Ramos (cell line): ENCODE measurements around the gene GYPC.
"Not testable (repeated sequence)": the region's sequence is repeated elsewhere in the genome, so short reads cannot be mapped to it uniquely, and the experiment has no call there.

Experiments
- in situ Hi-C: fragments of 300-500 bp; cut with MboI; formaldehyde crosslinking; loops from one replicate; pipeline ENCODE4 v1.14.3; 2022; ENCODE audit warnings: low sequenced_read_pairs; ENCODE audit not compliant: unreplicated experiment

GYPC gene

DNA sequence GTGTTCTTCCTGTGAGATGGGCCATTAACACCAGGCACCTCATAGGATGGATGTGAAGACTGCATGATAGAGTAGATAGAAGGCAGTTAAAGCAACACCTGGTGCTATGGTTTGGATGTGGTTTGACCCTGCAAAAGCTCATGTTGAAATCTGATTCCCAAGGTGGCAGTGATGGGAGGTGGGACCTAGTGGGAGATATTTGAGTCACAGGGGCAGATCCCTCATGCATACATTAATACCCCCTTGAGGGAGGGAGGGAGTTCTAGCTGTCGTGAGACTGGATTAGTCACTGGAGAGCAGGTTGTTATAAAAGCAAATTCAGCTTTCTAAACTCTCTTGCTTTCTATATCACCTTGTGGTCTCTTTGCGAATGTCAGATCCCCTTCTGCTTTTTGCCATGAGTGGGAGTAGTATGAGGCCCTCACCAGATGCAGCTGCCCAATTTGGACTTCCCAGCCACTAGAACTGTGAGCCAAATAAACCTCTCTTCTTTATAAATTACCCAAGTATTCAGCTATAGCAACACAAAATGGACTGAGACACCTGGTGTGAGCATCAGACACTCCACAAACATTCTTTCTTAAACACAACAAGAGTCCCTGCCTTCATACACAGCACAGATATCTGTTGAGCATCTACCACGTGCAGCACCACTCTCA lies 37.1 kb downstream of the GYPC start:
- in situ Hi-C loops = not testable (repeated sequence)

DNA sequence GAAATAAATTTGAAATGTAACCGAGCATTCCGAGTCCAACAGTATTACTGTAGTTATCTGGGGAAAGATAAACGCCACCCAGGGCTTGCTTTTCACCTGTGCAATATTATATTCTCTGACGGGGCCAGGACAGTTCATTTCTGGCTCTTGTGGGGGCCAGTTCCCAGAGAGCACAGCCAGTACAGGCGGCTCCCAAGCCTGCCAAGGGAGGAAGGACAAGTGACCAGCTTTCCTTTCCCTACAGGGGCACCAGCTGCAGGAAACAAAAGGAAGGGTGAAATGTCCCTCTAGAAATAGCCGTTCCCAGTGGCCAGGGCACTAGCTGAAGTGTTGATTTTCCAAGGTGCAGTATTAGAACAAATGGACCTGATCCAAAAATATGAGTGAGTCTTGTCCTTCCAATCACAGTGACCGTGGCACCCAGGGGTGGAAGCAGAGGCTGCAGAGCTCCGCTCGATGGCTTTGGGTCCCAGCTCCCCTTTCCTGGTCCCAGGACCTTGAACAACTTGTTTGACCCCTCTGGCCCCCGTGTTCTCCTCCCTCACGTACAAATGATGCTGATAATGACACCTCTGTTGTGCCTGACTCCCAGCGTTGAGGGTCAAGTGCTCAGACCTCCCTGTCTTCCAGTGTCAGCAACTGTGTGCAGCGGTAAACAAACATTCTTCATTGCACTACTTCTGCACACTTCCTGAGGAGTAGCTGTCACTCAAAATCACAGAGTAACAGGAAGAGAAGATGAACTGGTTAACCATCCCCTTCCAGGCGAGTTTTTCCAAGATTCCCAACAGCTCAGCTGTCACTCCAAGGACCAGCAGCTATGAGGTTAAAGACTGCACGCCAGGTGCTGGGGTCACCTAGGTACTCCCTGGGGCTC lies 40.9 kb downstream of the GYPC start:
- in situ Hi-C loops = no loop called here

DNA sequence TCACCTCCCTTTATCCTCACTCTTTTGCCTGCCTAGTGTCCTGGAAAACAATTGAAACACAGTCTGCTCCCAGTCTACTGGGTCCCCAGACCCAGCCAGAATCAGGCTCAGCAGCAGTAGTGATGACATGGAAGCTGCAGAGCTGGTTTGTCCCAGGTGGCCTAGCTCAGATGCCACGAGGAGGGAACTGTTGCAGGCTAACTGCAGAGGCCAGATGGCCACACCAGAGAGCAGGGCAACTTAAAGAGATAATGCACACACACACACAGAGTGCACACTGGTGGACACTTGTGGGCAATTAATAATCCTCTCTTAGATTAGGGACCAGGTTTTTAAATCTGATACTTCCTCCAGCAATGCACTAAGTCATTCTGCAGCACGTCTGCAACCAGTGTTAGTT lies 42.4 kb downstream of the GYPC start:
- in situ Hi-C loops = no loop called here

DNA sequence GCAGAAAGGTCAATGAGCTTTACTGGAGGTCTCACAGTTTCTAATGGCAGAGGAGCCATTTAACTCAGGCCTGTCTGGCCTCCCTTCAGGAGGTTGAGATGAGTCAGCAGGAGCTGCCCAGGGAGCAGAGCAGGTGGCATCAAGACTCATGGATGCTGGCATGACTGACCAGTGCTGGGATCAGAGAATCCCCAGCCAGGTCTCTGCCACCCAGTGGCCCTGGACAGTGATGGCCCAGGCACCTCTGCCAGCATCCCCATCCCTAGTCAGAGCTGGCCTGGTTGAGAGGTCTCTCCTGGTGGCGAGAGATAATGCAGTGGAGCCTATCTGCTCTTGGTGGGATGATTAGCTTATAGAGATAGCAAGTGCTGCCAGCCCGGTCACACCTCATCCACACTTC lies 43.1 kb downstream of the GYPC start:
- in situ Hi-C loops = no loop called here

DNA sequence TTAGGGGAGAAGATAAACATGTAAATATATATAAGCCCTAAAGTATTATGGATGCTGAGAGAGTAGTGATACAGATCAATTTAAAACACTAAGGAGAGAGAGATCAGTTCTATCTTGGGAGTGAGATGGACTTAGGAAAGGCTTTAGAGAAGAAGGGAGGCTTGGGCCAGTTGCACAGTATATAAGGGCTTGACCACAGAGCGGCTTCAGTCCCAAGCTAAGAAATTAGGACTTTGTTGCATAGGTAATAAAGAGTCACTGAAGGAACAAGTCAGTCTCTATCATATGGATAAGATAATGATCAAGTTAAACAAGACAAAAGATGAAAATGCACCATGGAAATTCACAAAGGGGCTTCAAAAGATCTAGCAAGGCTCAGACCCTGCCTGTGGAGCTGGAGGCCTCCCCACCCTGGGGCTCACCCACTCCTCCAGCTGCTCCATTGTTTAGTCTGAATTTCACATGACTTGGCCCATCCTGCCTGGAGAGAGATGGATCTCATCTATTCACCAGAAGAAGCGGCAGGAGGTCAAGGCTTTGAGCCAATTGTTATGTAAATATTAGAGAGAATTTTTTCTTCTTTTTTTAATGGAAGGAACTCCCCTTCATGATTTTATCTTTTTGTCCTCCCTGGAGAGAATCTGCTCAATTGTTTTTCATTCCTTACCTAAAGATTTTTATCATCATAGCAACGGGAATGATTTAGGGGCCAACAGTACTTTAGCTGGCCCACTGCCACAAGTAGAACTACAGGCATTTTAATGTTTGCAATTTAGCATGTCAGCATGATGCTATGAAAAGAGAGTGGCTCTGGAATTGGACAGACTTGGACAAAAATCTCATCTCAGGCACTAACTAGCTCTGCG lies 44.0 kb downstream of the GYPC start:
- in situ Hi-C loops = no loop called here

DNA sequence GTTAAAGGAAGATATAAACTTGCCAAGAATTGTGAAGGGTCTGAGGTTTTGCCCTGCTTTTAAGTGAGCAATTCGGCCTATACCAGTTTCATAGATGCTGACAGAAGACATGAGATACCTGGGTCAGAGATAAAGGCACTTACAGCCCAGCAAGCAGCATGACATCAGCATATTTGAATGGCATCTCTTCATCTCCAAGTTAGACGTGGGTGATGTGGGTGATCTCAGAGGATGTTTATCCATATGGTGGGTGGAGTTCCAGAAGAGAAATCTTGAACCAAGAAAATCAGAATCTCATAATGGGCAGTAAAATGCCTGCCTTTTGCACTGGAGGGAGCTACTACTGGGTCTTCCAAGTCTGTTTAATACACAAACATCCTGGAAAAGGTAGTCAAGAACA lies 44.7 kb downstream of the GYPC start:
- in situ Hi-C loops = no loop called here

DNA sequence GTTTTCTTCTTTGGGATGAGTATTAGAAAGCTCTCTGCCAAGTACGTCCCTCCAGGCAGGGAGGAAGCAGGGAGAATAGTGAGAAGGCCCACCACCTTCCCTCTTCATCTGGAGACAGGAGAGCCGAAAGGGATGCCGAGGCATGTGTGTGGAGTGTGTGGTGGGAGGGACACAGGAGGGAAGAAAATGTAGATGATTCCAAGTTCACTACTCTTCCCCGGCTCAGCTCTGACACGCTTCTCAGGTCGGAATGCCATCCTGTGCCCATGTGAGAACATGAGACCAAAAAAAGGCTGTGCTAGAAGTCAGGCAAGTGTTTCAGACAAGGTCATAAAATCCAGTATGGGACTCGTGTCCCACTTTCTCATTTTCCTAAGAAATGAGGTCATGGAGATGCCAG lies 47.4 kb downstream of the GYPC start:
- in situ Hi-C loops = no loop called here

DNA sequence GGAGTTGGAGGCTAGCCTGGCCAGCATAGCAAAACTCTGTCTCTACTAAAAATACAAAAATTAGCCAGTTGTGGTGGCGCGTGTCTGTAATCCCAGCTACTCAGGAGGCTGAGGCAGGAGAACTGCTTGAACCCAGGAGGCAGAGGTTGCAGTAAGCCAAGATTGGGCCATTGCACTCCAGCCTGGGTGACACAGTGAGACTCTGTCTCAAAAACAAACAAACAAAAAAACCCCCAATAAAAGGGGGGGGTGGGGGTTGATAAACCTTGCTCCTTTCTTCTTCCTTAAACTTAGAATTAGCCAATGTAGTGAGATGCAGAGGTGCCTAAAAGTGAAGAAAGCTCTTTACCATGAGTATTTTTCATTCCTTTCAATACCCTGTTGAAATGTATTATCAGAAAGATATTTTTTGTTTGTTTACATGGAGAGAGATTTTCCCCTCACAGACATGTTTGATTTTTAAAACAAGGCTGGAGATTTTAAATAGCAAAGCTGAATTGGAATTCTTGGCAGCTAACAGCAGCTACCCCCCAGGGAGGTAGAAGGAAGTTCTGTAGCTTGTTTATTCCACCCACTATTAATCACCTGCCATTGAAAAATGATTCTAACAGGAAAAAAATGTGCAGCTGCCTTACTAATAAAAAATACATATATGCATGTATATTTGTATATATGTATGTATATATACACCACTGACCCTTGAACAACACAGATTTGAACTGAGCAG lies 48.6 kb downstream of the GYPC start:
- in situ Hi-C loops = no loop called here

DNA sequence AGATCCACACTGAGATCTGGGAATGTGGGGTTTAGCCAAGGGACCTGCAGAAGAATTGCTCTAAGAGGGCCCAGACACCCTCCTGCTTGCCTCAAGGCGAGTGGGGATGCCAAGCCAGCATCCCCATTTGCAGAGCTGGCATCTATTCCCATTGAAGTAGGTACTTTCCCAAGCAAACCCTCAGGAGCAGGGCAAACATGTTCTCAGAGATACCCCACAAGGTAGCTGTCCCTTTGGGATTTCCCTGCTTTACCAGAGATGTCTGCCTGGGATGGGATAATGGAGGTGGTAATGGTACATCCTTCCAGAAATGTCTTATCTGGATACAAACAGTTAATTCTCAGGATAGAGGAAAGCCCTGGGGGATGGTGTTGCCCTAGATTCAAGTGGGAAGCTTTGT lies 51.2 kb downstream of the GYPC start:
- in situ Hi-C loops = no loop called here

DNA sequence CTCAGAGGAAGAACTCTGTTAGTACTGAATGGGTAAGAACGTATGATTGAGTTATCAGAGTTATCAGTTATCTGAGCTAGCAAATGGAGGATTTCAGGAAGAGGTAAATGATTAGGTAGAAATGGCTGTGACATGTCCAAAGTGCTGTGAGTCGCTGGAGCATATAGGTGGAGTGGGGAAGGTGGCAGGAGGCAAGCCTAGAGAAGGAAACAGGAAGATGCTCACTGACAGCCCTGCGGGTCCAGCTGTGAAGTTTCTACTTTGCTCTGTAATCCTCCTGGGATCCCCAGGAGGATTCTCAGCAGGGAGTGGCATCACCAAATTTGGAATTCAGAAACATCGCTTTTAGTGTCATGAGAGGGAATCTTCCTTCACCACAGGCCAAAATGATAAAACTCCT lies 52.0 kb downstream of the GYPC start:
- in situ Hi-C loops = no loop called here

DNA sequence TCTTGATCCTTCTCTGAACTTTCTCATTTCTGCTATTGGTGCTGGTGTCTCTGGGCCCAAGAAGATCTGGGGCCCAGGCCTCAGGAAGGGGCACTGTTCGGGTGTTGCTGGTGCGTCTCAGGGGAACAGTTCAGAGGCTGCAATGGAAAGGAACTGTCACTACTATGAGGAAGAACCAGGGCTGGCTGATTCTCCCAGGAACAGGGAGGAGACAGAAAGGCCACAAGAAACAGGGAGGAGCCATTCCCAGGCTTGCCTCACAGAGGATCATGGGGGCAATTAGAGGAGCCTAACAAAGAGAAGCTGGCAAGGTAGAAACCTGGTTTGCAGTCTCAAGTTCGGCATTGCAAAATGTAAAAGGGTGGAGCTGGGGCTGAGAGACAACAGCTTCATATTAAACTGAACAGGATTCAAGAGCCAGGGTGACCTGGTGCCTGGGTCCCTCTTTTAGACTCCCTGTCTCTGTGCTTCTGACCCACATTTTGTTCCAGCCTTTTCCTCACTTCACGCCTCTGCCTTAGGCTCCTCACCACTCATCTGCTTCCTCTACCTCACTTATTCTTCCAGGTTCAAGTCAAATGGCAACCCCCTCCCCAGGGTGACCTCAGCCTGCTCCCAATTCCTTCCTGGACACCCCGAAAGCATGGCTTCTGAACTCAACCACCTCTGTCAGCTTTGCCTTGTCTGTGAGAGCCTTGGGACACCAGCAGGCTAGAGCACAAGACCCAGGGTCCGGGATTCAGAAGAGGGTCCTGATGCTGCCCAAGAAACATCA lies 58.4 kb downstream of the GYPC start:
- in situ Hi-C loops = no loop called here

DNA sequence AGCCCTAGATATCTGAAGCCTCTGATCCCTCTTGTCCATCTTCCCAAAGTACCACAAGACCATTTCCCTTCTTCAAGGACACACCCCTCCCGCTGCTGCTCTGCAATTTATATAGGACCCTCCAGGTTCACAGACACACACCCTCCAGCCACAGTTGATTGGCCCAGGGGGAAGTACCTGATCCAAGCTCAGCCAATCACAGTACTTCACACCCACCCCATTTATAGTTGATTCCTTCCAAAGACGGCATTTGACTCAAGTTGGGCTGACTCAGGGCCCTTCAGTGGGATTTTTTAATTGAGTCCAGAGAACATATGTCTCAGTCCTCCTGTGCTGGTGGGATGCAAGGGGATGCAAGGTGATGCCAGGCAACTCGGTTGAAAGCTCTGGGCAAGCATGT lies 59.2 kb downstream of the GYPC start:
- in situ Hi-C loops = no loop called here

DNA sequence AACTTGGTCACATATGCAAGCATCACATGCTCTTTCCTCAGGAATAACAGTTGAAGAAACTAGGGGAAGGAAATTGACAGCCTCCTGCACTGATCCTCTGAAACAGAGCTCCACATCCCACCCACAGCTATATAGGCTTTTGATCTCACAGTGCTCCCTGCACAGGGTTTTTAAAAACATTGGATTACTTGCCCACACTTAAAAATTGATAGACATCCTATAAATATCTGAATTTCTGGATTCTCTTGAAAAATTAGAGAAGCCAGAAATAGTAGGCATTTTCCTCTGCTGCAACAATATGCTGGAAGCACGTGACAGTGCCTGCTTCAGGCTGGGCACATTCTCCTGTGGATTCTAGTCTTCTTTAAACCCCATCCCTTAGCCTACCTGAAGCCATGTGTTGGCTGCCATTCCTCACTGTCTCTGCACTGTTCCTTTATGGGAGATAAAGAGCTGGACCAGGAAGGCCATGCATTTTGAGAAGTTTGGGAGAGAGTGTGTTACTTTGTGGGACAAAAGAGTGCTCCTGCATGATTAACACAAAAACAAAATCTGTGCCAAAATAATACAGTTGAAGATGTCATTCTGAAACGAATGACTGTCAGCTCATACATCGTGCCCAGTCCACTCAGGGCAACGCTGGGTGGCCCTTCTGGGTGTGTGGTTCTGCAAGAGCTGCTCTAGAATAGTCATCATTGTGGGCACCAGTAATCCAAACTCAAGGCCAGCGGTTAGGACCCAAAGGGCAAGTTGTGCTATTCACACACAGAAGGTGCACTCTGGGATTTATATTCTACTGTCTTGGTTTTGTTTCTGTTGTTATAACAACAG lies 59.8 kb downstream of the GYPC start:
- in situ Hi-C loops = no loop called here

DNA sequence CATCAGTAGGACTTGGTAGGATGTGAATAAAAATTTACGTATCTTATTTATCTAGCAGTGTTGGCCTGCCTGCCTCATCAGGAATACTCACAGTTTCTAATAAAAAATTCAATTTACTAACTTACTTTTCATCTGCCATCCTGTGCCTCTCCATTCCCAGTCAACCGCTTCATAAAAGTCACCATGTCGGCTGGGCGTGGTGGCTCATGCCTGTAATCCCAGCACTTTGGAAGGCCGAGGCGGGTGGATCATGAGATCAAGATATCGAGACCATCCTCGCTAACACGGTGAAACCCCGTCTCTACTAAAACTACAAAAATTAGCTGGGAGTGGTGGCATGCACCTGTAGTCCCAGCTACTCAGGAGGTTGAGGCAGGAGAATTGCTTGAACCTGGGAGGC lies 61.3 kb downstream of the GYPC start:
- in situ Hi-C loops = not testable (repeated sequence)

DNA sequence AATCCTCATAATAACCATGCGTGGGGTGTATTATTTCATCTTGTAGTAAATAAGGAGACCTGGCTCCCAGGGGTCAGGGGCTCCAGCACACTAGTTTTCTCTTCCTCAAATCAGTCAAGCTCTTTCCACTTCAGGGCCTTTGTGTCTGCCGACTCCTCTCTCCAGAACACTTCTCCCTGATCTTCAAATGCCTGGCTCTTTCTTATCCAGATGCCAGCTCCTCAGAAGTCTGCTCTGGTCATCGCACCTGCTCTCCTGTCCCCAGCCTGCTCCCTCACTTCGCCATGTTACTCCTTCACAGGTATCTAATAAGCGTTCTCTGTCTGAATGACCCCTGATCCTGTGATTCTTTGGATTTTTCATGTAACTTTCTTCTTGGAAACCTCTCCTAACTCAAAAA lies 62.0 kb downstream of the GYPC start:
- in situ Hi-C loops = no loop called here

DNA sequence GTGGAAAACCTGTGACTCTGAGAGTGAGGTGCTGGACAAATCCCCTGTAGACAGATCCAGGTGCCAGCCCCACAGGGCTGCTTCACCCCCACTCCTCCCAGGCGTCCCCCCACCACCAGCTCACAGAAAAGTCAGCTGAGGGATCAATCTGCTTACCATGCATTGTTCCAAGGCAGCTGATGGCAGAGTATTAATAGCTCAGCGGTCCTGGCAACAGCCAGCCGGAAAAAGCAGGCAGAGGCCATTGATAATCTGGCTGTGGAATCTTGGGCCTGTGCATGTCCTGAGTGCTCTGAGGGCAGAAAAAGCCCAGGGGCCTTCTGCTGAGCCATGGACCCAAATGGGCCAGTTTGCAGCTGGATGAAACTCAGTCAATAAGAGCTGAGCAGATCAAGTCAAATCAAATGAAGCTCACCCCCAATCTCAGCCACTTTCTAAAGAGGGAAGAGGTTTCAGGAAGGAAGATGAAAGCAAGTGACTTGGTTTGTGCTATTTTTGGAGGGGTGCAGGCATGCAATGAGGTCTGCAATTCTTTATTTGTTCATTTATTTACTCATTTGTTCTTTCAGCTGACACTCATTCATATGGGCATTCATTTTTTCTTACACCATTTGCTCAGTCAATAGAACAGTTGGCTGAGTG lies 63.4 kb downstream of the GYPC start:
- in situ Hi-C loops = no loop called here

DNA sequence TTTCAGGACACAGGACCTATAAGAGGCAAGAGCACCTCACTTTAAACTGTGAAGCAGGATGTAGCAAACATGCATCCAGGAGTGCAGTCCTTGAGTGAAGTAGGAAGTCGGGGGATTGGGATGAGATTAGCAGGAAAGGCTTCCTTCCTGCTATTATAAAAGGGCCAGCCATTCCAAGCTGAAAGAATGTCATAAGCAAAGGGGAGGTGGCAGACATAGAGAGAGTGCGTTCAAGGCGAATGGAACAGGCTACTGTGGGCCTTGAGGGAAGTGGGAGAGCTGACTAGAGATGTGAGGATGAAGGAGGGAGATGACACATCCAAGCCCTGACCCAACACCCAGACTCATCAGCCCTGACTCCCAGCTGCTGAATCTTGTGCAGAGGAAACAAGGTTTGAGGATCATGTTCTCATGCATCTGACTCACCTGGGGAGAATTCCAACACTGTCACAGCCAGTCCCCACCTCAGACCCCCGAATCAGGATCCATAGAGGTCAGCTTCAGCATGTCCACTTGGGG lies 63.9 kb downstream of the GYPC start:
- in situ Hi-C loops = no loop called here

DNA sequence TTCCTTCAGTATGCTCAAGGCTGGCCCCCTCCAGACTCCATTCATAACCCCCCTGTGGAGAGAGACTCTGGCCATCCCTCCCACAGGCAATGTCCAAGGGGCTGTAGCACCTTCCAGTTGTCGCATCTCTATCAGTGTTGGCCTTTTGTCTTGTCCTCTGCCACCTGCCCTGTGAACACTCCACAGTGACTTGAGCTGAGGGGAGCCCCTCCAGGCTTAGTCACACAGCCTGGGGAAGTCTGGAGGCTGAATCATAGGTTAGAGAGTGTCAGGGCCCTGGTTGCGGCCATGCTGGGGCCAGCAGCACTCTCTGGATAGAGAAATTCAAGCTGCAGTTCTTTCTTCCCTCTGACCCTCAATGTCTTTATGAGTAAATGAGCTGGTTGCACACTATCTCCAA lies 64.7 kb downstream of the GYPC start:
- in situ Hi-C loops = no loop called here
